ENCODE measurements around the gene ABCB1. TPM values are rescaled to one million over a fixed set of nuclear protein-coding genes. Genes with fewer than 3 reads are reported as not detected.
"Not testable (repeated sequence)": the region's sequence is repeated elsewhere in the genome, so short reads cannot be mapped to it uniquely, and the experiment has no call there.

The ABCB1 gene
- total and polyA plus RNA-seq, 2 donors = 6.6 to 6.7 TPM

- Histone ChIP-seq H3K27me3 (ENCODE audit: control insufficient read depth in 2 of 2, insufficient read depth in 1 of 2, low read length in 1 of 2) (no peaks in the 10 kb centered on the region), H3K4me1 (ENCODE audit: control insufficient read depth in 2 of 2, insufficient read depth in 2 of 2, low read length in 2 of 2) (no peaks in the 10 kb centered on the region), H3K36me3 (ENCODE audit: control insufficient read depth in 2 of 2, insufficient read depth in 2 of 2, low read length in 1 of 2) (no peaks in the 10 kb centered on the region), H3K9me3 (ENCODE audit: control insufficient read depth in 2 of 2, insufficient read depth in 1 of 2, low read length in 1 of 2) (no peaks in the 10 kb centered on the region), H3K4me3 (ENCODE audit: low read length in 2 of 2) (no peak overlapping the region), H3K27ac (ENCODE audit: low read depth in 1 of 2, low read length in 1 of 2) (no peak overlapping the region)
- no peak for DNase-seq (ENCODE audit: low read depth in 6 of 9, low spot score in 9 of 9)
- WGBS = 84% methylated on average over 5 of the region's 5 CpGs
These were observed 9.5 kb downstream of the ABCB1 start for GRCh38 chr7:87591211-87591610.

GRCh38 chr7:87590578-87590977 lies 10.1 kb downstream of the ABCB1 start:
- DNase-seq (ENCODE audit: low read depth in 6 of 9, low spot score in 9 of 9) = peak in 2 of 9 donors; percentile 0 to 10
- no peaks in the 10 kb centered on the region for H3K9me3 ChIP-seq (ENCODE audit: control insufficient read depth in 2 of 2, insufficient read depth in 1 of 2, low read length in 1 of 2)
- no peak overlapping the region for H3K27ac ChIP-seq (ENCODE audit: low read depth in 1 of 2, low read length in 1 of 2)

GRCh38 chr7:87589631-87590030 lies 11.1 kb downstream of the ABCB1 start:
- Histone ChIP-seq H3K4me1 (ENCODE audit: control insufficient read depth in 2 of 2, insufficient read depth in 2 of 2, low read length in 2 of 2) (no peaks in the 10 kb centered on the region), H3K27me3 (ENCODE audit: control insufficient read depth in 2 of 2, insufficient read depth in 1 of 2, low read length in 1 of 2) (no peaks in the 10 kb centered on the region), H3K4me3 (ENCODE audit: low read length in 2 of 2) (no peak overlapping the region), H3K27ac (ENCODE audit: low read depth in 1 of 2, low read length in 1 of 2) (no peak overlapping the region), H3K36me3 (ENCODE audit: control insufficient read depth in 2 of 2, insufficient read depth in 2 of 2, low read length in 1 of 2) (no peaks in the 10 kb centered on the region), H3K9me3 (ENCODE audit: control insufficient read depth in 2 of 2, insufficient read depth in 1 of 2, low read length in 1 of 2) (no peaks in the 10 kb centered on the region)
- no peak for DNase-seq (ENCODE audit: low read depth in 6 of 9, low spot score in 9 of 9)
- 78% methylated on average over 1 of the region's 1 CpG for WGBS

More at GRCh38 chr7:87590578-87590977, 10.1 kb downstream of the ABCB1 start:
- Histone ChIP-seq H3K36me3 (ENCODE audit: control insufficient read depth in 2 of 2, insufficient read depth in 2 of 2, low read length in 1 of 2) (no peaks in the 10 kb centered on the region), H3K27me3 (ENCODE audit: control insufficient read depth in 2 of 2, insufficient read depth in 1 of 2, low read length in 1 of 2) (no peaks in the 10 kb centered on the region), H3K4me3 (ENCODE audit: low read length in 2 of 2) (no peak overlapping the region), H3K4me1 (ENCODE audit: control insufficient read depth in 2 of 2, insufficient read depth in 2 of 2, low read length in 2 of 2) (no peaks in the 10 kb centered on the region)

- no peak for DNase-seq (ENCODE audit: low read depth in 6 of 9, low spot score in 9 of 9)
- WGBS = 93% methylated on average over 3 of the region's 3 CpGs
- Histone ChIP-seq H3K9me3 (ENCODE audit: control insufficient read depth in 2 of 2, insufficient read depth in 1 of 2, low read length in 1 of 2) (no peaks in the 10 kb centered on the region), H3K36me3 (ENCODE audit: control insufficient read depth in 2 of 2, insufficient read depth in 2 of 2, low read length in 1 of 2) (no peaks in the 10 kb centered on the region), H3K4me1 (ENCODE audit: control insufficient read depth in 2 of 2, insufficient read depth in 2 of 2, low read length in 2 of 2) (no peaks in the 10 kb centered on the region), H3K27ac (ENCODE audit: low read depth in 1 of 2, low read length in 1 of 2) (no peak overlapping the region), H3K27me3 (ENCODE audit: control insufficient read depth in 2 of 2, insufficient read depth in 1 of 2, low read length in 1 of 2) (no peaks in the 10 kb centered on the region), H3K4me3 (ENCODE audit: low read length in 2 of 2) (no peak overlapping the region)
These were observed 19.0 kb downstream of the ABCB1 start for GRCh38 chr7:87581723-87582122.

- H3K9me3 ChIP-seq (ENCODE audit: control insufficient read depth in 2 of 2, insufficient read depth in 1 of 2, low read length in 1 of 2) = no peaks in the 10 kb centered on the region
- WGBS = 91% methylated on average over 1 of the region's 1 CpG
- no peak overlapping the region for H3K4me3 ChIP-seq (ENCODE audit: low read length in 2 of 2)
- DNase-seq (ENCODE audit: low read depth in 6 of 9, low spot score in 9 of 9) = no peak
- no peaks in the 10 kb centered on the region for H3K27me3 ChIP-seq (ENCODE audit: control insufficient read depth in 2 of 2, insufficient read depth in 1 of 2, low read length in 1 of 2)
- H3K36me3 ChIP-seq (ENCODE audit: control insufficient read depth in 2 of 2, insufficient read depth in 2 of 2, low read length in 1 of 2) = no peaks in the 10 kb centered on the region
- no peaks in the 10 kb centered on the region for H3K4me1 ChIP-seq (ENCODE audit: control insufficient read depth in 2 of 2, insufficient read depth in 2 of 2, low read length in 2 of 2)
- H3K27ac ChIP-seq (ENCODE audit: low read depth in 1 of 2, low read length in 1 of 2) = no peak overlapping the region
These were observed 20.0 kb downstream of the ABCB1 start for GRCh38 chr7:87580636-87581035.

- DNase-seq (ENCODE audit: low read depth in 6 of 9, low spot score in 9 of 9) = no peak
- Histone ChIP-seq H3K36me3 (ENCODE audit: control insufficient read depth in 2 of 2, insufficient read depth in 2 of 2, low read length in 1 of 2) (no peaks in the 10 kb centered on the region), H3K4me3 (ENCODE audit: low read length in 2 of 2) (no peak overlapping the region), H3K27ac (ENCODE audit: low read depth in 1 of 2, low read length in 1 of 2) (no peak overlapping the region), H3K27me3 (ENCODE audit: control insufficient read depth in 2 of 2, insufficient read depth in 1 of 2, low read length in 1 of 2) (no peaks in the 10 kb centered on the region), H3K4me1 (ENCODE audit: control insufficient read depth in 2 of 2, insufficient read depth in 2 of 2, low read length in 2 of 2) (no peaks in the 10 kb centered on the region), H3K9me3 (ENCODE audit: control insufficient read depth in 2 of 2, insufficient read depth in 1 of 2, low read length in 1 of 2) (no peaks in the 10 kb centered on the region)
- WGBS = 85% methylated on average over 2 of the region's 2 CpGs
These were observed 25.2 kb downstream of the ABCB1 start for GRCh38 chr7:87575521-87575920.

GRCh38 chr7:87574630-87575029 lies 26.1 kb downstream of the ABCB1 start:
- Histone ChIP-seq H3K36me3 (ENCODE audit: control insufficient read depth in 2 of 2, insufficient read depth in 2 of 2, low read length in 1 of 2) (no peaks in the 10 kb centered on the region), H3K27me3 (ENCODE audit: control insufficient read depth in 2 of 2, insufficient read depth in 1 of 2, low read length in 1 of 2) (no peaks in the 10 kb centered on the region), H3K4me1 (ENCODE audit: control insufficient read depth in 2 of 2, insufficient read depth in 2 of 2, low read length in 2 of 2) (no peaks in the 10 kb centered on the region), H3K9me3 (ENCODE audit: control insufficient read depth in 2 of 2, insufficient read depth in 1 of 2, low read length in 1 of 2) (no peaks in the 10 kb centered on the region), H3K27ac (ENCODE audit: low read depth in 1 of 2, low read length in 1 of 2) (no peak overlapping the region), H3K4me3 (ENCODE audit: low read length in 2 of 2) (no peak overlapping the region)
- DNase-seq (ENCODE audit: low read depth in 6 of 9, low spot score in 9 of 9) = no peak
- 69% methylated on average over 2 of the region's 2 CpGs for WGBS

GRCh38 chr7:87572513-87572912 lies 28.2 kb downstream of the ABCB1 start:
- H3K4me3 ChIP-seq (ENCODE audit: low read length in 2 of 2); H3K27ac ChIP-seq (ENCODE audit: low read depth in 1 of 2, low read length in 1 of 2); H3K27me3 ChIP-seq (ENCODE audit: control insufficient read depth in 2 of 2, insufficient read depth in 1 of 2, low read length in 1 of 2); H3K36me3 ChIP-seq (ENCODE audit: control insufficient read depth in 2 of 2, insufficient read depth in 2 of 2, low read length in 1 of 2); DNase-seq (ENCODE audit: low read depth in 6 of 9, low spot score in 9 of 9); H3K4me1 ChIP-seq (ENCODE audit: control insufficient read depth in 2 of 2, insufficient read depth in 2 of 2, low read length in 2 of 2); H3K9me3 ChIP-seq (ENCODE audit: control insufficient read depth in 2 of 2, insufficient read depth in 1 of 2, low read length in 1 of 2): not testable (repeated sequence)
- WGBS = 90% methylated on average over 1 of the region's 1 CpG

- no peaks in the 10 kb centered on the region for H3K36me3 ChIP-seq (ENCODE audit: control insufficient read depth in 2 of 2, insufficient read depth in 2 of 2, low read length in 1 of 2)
These were observed 30.5 kb downstream of the ABCB1 start for GRCh38 chr7:87570178-87570577.

GRCh38 chr7:87567052-87567451 lies 33.6 kb downstream of the ABCB1 start:
- Histone ChIP-seq H3K27ac (ENCODE audit: low read depth in 1 of 2, low read length in 1 of 2) (no peak overlapping the region), H3K27me3 (ENCODE audit: control insufficient read depth in 2 of 2, insufficient read depth in 1 of 2, low read length in 1 of 2) (no peaks in the 10 kb centered on the region), H3K9me3 (ENCODE audit: control insufficient read depth in 2 of 2, insufficient read depth in 1 of 2, low read length in 1 of 2) (no peaks in the 10 kb centered on the region), H3K4me1 (ENCODE audit: control insufficient read depth in 2 of 2, insufficient read depth in 2 of 2, low read length in 2 of 2) (no peaks in the 10 kb centered on the region), H3K36me3 (ENCODE audit: control insufficient read depth in 2 of 2, insufficient read depth in 2 of 2, low read length in 1 of 2) (no peaks in the 10 kb centered on the region), H3K4me3 (ENCODE audit: low read length in 2 of 2) (no peak overlapping the region)
- no peak for DNase-seq (ENCODE audit: low read depth in 6 of 9, low spot score in 9 of 9)
- WGBS = 97% methylated on average over 1 of the region's 1 CpG

More at GRCh38 chr7:87570178-87570577, 30.5 kb downstream of the ABCB1 start:
- 85% methylated on average over 1 of the region's 1 CpG for WGBS
- no peak overlapping the region for H3K27ac ChIP-seq (ENCODE audit: low read depth in 1 of 2, low read length in 1 of 2)
- H3K4me1 ChIP-seq (ENCODE audit: control insufficient read depth in 2 of 2, insufficient read depth in 2 of 2, low read length in 2 of 2) = no peaks in the 10 kb centered on the region
- H3K4me3 ChIP-seq (ENCODE audit: low read length in 2 of 2) = no peak overlapping the region
- no peaks in the 10 kb centered on the region for H3K9me3 ChIP-seq (ENCODE audit: control insufficient read depth in 2 of 2, insufficient read depth in 1 of 2, low read length in 1 of 2)
- no peak for DNase-seq (ENCODE audit: low read depth in 6 of 9, low spot score in 9 of 9)
- H3K27me3 ChIP-seq (ENCODE audit: control insufficient read depth in 2 of 2, insufficient read depth in 1 of 2, low read length in 1 of 2) = no peaks in the 10 kb centered on the region

Data from thymus (tissue), 11 donors.